ENCODE results near the gene YWHAQ.
"Not testable (repeated sequence)": the region's sequence is repeated elsewhere in the genome, so short reads cannot be mapped to it uniquely, and the experiment has no call there.

YWHAQ gene

GRCh38 chr2:9594366-9595054, 36.3 kb downstream of the YWHAQ start:
- DNase-seq (ENCODE audit: low read depth): no peak

DNA sequence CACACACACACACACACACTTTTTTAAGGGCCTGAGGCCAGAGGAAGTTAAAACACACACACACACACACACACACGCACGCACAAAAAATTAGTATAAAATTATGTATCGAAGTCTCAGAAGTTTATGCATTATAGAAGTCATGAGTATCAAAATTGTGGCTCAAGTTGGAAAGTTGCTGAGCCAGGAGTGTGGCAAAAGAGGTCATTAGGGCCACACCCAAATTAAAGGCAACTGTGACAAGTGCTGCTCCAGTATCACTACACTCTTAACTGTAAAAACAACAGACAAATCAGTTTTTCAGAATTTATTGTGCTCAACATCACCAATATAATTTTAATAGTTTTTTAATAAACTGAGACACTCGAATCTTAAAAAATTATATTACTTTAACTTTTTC, 36.9 kb downstream of the YWHAQ start:
- no peak for DNase-seq (ENCODE audit: low read depth)

GRCh38 chr2:9592699-9593098, 38.1 kb downstream of the YWHAQ start:
- no peak for DNase-seq (ENCODE audit: low read depth)

DNA sequence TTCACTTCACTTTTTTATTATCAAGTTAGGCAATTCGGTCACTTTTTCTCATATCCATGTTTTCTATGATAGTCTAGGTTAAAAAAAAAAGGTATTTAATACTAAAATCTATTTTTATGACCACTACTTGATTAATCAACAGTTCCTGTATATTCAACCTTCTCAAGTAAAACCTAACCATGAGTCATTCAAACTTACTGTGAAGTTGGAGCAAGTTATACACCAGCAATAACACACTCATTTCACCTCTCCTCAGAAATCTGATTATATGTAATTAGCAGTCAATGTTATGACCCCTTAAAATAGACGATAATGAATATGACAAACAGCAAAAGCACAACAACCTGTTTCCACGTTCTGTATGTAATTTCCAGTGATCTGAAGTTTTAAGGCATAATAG, 40.2 kb downstream of the YWHAQ start:
- DNase-seq (ENCODE audit: low read depth): no peak

DNA sequence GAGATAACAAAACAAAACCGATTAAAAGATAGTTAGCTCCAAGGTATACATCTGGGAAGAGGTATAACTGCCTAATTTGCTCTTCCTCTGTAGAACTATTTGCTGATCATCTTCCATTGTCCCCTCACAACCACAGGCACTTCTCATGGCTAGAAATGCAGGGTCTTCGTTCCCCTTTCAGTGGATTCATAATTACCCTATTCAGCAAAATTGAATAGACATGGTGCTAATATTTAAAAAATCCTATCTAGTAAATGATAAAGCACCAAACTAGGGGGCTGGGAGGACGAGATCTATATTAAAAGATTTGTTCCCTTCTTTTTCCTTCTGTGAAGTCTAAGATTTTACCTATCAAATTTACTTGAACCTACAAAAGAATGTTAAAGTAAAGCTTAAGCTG, 44.3 kb downstream of the YWHAQ start:
- DNase-seq (ENCODE audit: low read depth): no peak

GRCh38 chr2:9585486-9585885, 45.3 kb downstream of the YWHAQ start:
- DNase-seq (ENCODE audit: low read depth): no peak

GRCh38 chr2:9584902-9585301, 45.9 kb downstream of the YWHAQ start:
- DNase-seq (ENCODE audit: low read depth): not testable (repeated sequence)

- no peak for DNase-seq (ENCODE audit: low read depth)
Observed at GRCh38 chr2:9582624-9583023, 48.2 kb downstream of the YWHAQ start.

GRCh38 chr2:9578467-9579235, 52.1 kb downstream of the YWHAQ start:
- no peak for DNase-seq (ENCODE audit: low read depth)

DNA sequence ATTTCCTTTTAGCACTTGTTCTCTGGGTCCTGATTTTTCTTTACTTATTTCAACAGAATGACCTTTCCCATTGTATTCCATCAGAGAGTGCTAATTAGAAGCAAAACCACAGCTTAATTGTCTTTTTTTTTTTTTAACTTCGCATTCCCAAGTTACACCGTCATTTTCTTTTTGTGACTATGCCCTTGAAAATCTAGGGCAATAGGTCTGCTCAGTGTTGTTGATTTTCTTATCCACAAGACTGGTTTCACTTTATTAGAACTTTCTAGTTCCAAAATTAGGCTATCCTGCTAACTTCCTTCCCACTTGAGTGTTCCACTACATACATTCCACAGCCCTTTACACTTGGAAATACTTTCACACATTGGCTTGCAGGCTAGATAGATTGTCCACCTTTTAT, 56.5 kb downstream of the YWHAQ start:
- DNase-seq (ENCODE audit: low read depth): no peak

- no peak for DNase-seq (ENCODE audit: low read depth)
Observed at GRCh38 chr2:9573840-9574239, 57.0 kb downstream of the YWHAQ start.

DNA sequence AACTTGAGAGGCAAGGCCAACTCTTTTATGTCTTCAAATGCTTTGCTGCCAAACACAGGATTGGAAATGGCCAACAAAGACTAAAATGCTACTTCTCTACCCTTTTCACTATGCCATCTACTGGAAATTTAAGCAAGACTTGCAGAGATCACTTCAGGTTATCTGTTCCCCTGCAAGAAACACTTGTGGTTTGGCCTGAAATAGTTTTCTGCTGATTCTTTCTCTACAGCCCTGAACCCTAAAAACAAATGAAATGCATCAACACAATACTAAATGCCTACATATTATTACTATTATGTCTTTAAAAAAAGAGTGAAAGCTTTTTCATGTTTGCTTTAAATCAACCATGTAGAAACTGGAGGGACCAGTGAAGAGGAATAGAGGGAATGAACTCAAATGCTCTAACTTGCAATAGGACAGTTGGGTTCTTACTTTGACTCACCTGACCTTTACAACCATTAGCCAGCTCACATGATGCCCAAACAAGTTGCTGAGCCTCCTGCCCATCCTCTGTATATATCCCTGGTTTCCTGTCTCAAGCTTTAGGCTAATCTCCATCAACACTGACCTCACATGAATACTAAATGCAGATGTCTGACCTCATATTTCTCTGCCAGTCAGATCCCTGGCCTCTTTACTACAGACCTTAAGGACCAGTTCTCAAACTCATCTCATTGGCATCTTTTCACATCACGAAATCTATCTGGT, 57.6 kb downstream of the YWHAQ start:
- DNase-seq (ENCODE audit: low read depth): no peak

GRCh38 chr2:9570182-9571060, 60.4 kb downstream of the YWHAQ start:
- DNase-seq (ENCODE audit: low read depth): no peak

GRCh38 chr2:9565436-9566153, 65.2 kb downstream of the YWHAQ start:
- no peak for DNase-seq (ENCODE audit: low read depth)

GRCh38 chr2:9560628-9561027, 70.2 kb downstream of the YWHAQ start:
- DNase-seq (ENCODE audit: low read depth): no peak

DNA sequence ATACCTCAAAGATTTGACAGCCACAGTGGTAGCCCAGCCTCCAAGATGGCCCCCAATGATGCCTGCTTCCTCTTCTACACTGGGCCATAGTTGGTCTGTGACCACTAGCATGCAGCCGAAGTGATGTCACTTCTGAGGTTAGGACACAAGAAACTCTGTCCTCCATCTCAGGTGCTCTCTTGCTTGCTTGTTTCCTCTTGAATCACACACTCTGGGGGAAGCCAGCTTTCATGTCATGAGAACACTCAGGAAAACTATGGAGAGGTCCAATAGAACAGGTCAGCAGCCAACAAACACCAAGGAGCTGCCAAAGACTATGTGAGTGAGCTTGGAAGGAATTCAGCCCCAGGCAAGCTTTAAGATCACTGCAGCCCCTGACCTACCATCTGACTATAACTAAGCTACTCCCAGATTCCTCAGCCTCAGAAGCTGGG, 71.8 kb downstream of the YWHAQ start:
- DNase-seq (ENCODE audit: low read depth): no peak

DNA sequence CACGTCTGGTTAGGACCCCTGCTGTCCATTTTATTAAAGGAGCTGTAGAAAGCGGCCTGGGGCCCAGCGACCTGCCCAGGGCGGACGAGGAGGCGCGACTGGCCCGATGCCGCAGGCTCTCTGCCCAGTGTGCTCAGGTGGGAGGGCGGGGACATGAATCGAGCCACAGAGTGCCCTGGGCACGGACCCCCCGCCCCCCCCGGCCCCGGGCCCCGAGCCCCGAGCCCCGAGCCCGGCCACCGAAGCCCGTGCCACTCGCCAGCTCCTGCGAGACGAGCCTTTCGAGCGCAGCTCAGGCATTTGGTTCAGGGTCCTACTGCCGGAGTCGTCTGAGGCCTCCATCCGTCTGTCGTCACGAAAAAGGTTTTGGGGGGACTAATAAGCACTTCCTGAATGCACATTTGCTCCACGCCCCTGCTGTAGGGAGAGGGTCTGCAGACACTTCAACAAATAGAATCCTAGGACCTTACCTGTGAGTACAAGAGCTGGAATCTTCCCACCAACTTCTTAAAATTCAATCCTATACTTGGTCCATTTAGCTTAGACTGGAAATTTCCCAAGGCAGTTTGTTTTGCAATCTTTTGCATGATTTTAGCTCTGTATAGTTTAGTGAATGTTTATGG, 74.6 kb downstream of the YWHAQ start:
- DNase-seq (ENCODE audit: low read depth): no peak

- DNase-seq (ENCODE audit: low read depth): peak; percentile 64
Observed at GRCh38 chr2:9555297-9556120, 75.3 kb downstream of the YWHAQ start, which contains the start of gene ADAM17. Gene ADAM17, minus strand, starts transcription at chr2:9555830. Its CDS starts 225 bp downstream, at chr2:9555605.

- DNase-seq (ENCODE audit: low read depth): no peak
Observed at GRCh38 chr2:9554921-9555296, 75.9 kb downstream of the YWHAQ start.

Data from stimulated activated CD8-positive, alpha-beta memory T cell treated with anti-CD3 and anti-CD28 coated beads, Interleukin-7, amount 100 ng/mL, for 24 hours (primary cell).